HepG2 (cell line): Measurements from ENCODE around the gene SEC14L2. TPM values are rescaled to one million over a fixed set of nuclear protein-coding genes. Genes with fewer than 3 reads are reported as not detected.

Experiments used
- GPBP1L1 ChIP-seq: sonication (generic); formaldehyde crosslinking; IDR thresholded peaks from 2 replicates; pipeline ENCODE4 v1.5.0; 2020; ENCODE audit warnings: mild to moderate bottlenecking, missing genetic modification reagents
- IRX3 ChIP-seq: sonication (generic); formaldehyde crosslinking; IDR thresholded peaks from 2 replicates; pipeline ENCODE4 v1.8.1; 2023; ENCODE audit warnings: mild to moderate bottlenecking, low read depth, missing genetic modification reagents, borderline replicate concordance
- KMT2A ChIP-seq: sonication (generic); formaldehyde crosslinking; IDR thresholded peaks from 2 replicates; pipeline ENCODE4 v1.4.0; 2020; ENCODE audit warnings: missing genetic modification reagents
- LCORL ChIP-seq, 2 experiments: fragments of 450-650 bp in 1 of 2; sonication (generic) in 1 of 2; formaldehyde crosslinking in 1 of 2; IDR thresholded peaks; 2 replicates each; pipeline versions ENCODE4 v1.5.0 to v1.6.1; 2017 to 2020; ENCODE audit warnings: antibody characterized with exemption in 1 of 2, missing genetic modification reagents in 1 of 2
- MXI1 ChIP-seq: IDR thresholded peaks from 3 replicates; pipeline ENCODE4 v1.6.1; 2012; ENCODE audit warnings: low read depth, low read length, inconsistent platforms, borderline replicate concordance
- NCOA2 ChIP-seq: sonication (generic); formaldehyde crosslinking; IDR thresholded peaks from 2 replicates; pipeline ENCODE4 v1.8.0; 2022; ENCODE audit warnings: inconsistent platforms
- NFYC ChIP-seq: IDR thresholded peaks from 2 replicates; pipeline ENCODE4 v1.6.1; 2016; ENCODE audit warnings: missing genetic modification reagents, missing compliant biosample characterization
- POLR2G ChIP-seq: fragments of 200-400 bp; formaldehyde crosslinking; IDR thresholded peaks from 2 replicates; pipeline ENCODE4 v1.6.1; 2018; ENCODE audit warnings: mild to moderate bottlenecking, low read depth, low read length, moderate library complexity
- REL ChIP-seq: sonication (generic); formaldehyde crosslinking; conservative IDR thresholded peaks from 2 replicates; pipeline ENCODE4 v1.8.0; 2022; ENCODE audit warnings: mild to moderate bottlenecking, missing genetic modification reagents, moderate library complexity
- RFXANK ChIP-seq: IDR thresholded peaks from 2 replicates; pipeline ENCODE4 v1.6.1; 2016
- SAP130 ChIP-seq: IDR thresholded peaks from 2 replicates; pipeline ENCODE4 v1.6.1; 2016; ENCODE audit warnings: low read depth
- XRCC5 ChIP-seq: fragments of 200-400 bp; formaldehyde crosslinking; optimal IDR thresholded peaks from 2 replicates; pipeline ENCODE3; 2017; ENCODE audit warnings: mild to moderate bottlenecking, low read length
- ZBTB4 ChIP-seq: sonication (generic); formaldehyde crosslinking; IDR thresholded peaks from 2 replicates; pipeline ENCODE4 v1.4.0; 2020; ENCODE audit warnings: missing genetic modification reagents, mild to moderate bottlenecking, borderline replicate concordance
- ZFP62 ChIP-seq: sonication (generic); formaldehyde crosslinking; IDR thresholded peaks from 2 replicates; pipeline ENCODE4 v1.4.0; 2020; ENCODE audit warnings: missing genetic modification reagents
- ZFP90 ChIP-seq: sonication (generic); formaldehyde crosslinking; IDR thresholded peaks from 2 replicates; pipeline ENCODE4 v1.8.0; 2022; ENCODE audit warnings: missing genetic modification reagents, mild to moderate bottlenecking, inconsistent platforms, borderline replicate concordance
- ZMYM3 ChIP-seq: sonication (generic); formaldehyde crosslinking; IDR thresholded peaks from 2 replicates; pipeline ENCODE4 v1.5.1; 2020; ENCODE audit warnings: mild to moderate bottlenecking, missing genetic modification reagents
- ZNF124 ChIP-seq: sonication (generic); formaldehyde crosslinking; IDR thresholded peaks from 2 replicates; pipeline ENCODE4 v1.4.0; 2020; ENCODE audit warnings: missing genetic modification reagents
- ZNF460 ChIP-seq: sonication (generic); formaldehyde crosslinking; IDR thresholded peaks from 2 replicates; pipeline ENCODE4 v1.5.1; 2020; ENCODE audit warnings: missing genetic modification reagents, mild to moderate bottlenecking, borderline replicate concordance
- ZNF609 ChIP-seq: sonication (generic); formaldehyde crosslinking; IDR thresholded peaks from 2 replicates; pipeline ENCODE4 v1.4.0; 2020; ENCODE audit warnings: mild to moderate bottlenecking, missing genetic modification reagents, borderline replicate concordance
- ZNF773 ChIP-seq: sonication (generic); formaldehyde crosslinking; IDR thresholded peaks from 2 replicates; pipeline ENCODE4 v1.4.0; 2020; ENCODE audit warnings: missing genetic modification reagents, borderline replicate concordance
- polyA plus RNA-seq, 8 experiments: library from polyadenylated mRNA; depleted of rRNA in 3 of 8; stranded (reverse) in 7 of 8; unstranded in 1 of 8; fragments of >200 nt; fragmentation: Illumina TruSeq in 4 of 8; extraction: Trizol in 4 of 8; gene quantifications; 2 replicates each; pipeline versions ENCODE4 v1.2.1 to v1.2.3, GENCODE V29; 2011 to 2016; ENCODE audit warnings: low read depth in 4 of 8, missing spikeins in 1 of 8, mixed read lengths in 1 of 8; ENCODE audit not compliant: insufficient read depth in 1 of 8
- total RNA-seq, 5 experiments: library from RNA; depleted of rRNA; stranded (reverse); fragments of >200 nt; fragmentation: Illumina TruSeq; extraction: Trizol; gene quantifications; 2 replicates each; pipeline ENCODE4 v1.2.3, GENCODE V29; 2016; ENCODE audit warnings: low read depth in 1 of 5

SEC14L2 gene
- total and polyA plus RNA-seq, 2 of the 13 experiments (the other 11 are each of a cell fraction or from before 2014, with no cell fraction given): 4.1 to 5.1 TPM

DNA sequence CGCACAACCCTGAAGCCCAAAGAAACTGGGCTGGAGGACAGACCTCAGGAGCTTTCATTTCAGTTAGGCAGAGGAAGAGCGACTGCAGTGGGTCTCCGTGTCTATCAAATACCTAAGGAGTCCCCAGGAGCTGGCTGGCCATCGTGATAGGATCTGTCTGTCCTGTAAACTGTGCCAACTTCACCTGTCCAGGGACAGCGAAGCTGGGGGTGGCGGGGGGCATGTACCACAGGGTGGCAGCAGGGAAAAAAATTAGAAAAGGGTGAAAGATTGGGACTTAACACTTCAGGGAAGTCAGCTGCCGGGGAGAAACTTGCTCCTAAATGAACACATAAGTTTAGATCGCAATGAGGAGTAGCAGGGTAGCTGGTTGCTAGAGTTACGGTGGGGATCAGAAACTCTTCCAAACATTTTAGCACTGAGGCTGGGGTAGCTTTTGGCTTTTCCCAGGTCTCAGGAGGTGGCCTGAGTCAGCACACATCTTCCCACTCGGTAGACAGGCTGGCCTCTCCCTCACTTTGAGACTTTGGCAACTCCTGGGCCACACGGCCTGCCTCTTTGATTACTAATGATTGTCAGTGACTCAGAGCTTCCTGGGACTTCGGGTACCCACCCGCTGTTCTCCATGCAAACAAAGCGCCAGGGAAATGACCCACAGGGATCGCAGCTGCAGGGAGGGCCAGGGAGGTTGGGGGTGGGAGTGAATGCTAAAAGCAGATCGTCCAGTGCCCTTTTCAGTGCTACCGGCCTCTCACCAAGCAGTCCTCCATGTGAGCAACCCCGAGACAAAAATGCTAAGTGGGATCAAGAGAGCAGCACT, 25.9 kb downstream of the SEC14L2 start (continued):
- TF ChIP-seq NFYC: no peak
- peak; percentile 82 for TF ChIP-seq SAP130 (CRISPR knock-in tag)
- no peak for TF ChIP-seq IRX3
- no peak for TF ChIP-seq LCORL (IDR thresholded peaks at IDR 0.05)
- no peak for TF ChIP-seq LCORL (CRISPR knock-in tag; IDR thresholded peaks at IDR 0.05)
- TF ChIP-seq GPBP1L1: no peak
- 0 out of 2 replicates have a peak, but pooled peaks have one; percentile 27 for TF ChIP-seq ZFP90 (CRISPR knock-in tag)
- TF ChIP-seq POLR2G: peak; percentile 28; the same call in 1 of the 2 replicates
- TF ChIP-seq NCOA2 (CRISPR knock-in tag): no peak
- no peak for TF ChIP-seq ZMYM3 (CRISPR knock-in tag)
- TF ChIP-seq XRCC5: no peak
- TF ChIP-seq MXI1: peak; percentile 60; the same call in 1 of the 3 replicates
- no peak for TF ChIP-seq ZNF773 (CRISPR knock-in tag)
- TF ChIP-seq RFXANK (CRISPR knock-in tag): no peak
- TF ChIP-seq ZNF460 (CRISPR knock-in tag): no peak
- TF ChIP-seq ZNF124 (CRISPR knock-in tag): no peak
- TF ChIP-seq KMT2A (CRISPR knock-in tag): no peak
- TF ChIP-seq REL (CRISPR knock-in tag): peak; percentile 41; the same call in 1 of the 2 replicates
- TF ChIP-seq ZFP62 (CRISPR knock-in tag): no peak
- no peak for TF ChIP-seq ZNF609 (CRISPR knock-in tag)
- TF ChIP-seq ZBTB4 (CRISPR knock-in tag): no peak
